Peyer's patch (tissue), 4 donors: Measurements from ENCODE around the gene GPR78. TPM values are rescaled to one million over a fixed set of nuclear protein-coding genes. Genes with fewer than 3 reads are reported as not detected.

Experiments
- DNase-seq, 3 donors: peaks; one replicate each; pipeline ENCODE4 v3.0.0-alpha.2; 2017 to 2019
- H3K27ac ChIP-seq, 4 donors: fragments of 200-600 bp; sonication (generic); one replicate each; pipeline ENCODE4 v1.5.1; 2016 to 2019
- H3K27me3 ChIP-seq, 2 donors: fragments of 200-600 bp; sonication (generic); one replicate each; pipeline ENCODE4 v1.5.1; 2019
- H3K36me3 ChIP-seq, 3 donors: fragments of 200-600 bp; sonication (generic); one replicate each; pipeline ENCODE4 v1.5.1; 2016 to 2019
- H3K4me1 ChIP-seq, 4 donors: fragments of 200-600 bp; sonication (generic); one replicate each; pipeline ENCODE4 v1.5.1; 2016 to 2019
- H3K4me3 ChIP-seq, 4 donors: fragments of 200-600 bp; sonication (generic); 1 replicate in 3 of 4; 2 replicates in 1 of 4; pipeline ENCODE4 v1.5.1; 2016 to 2019; ENCODE audit warnings: mild to moderate bottlenecking in 1 of 4
- H3K9me3 ChIP-seq, 4 donors: fragments of 200-600 bp; sonication (generic); one replicate each; pipeline ENCODE4 v1.5.1; 2016 to 2019; ENCODE audit warnings: mild to moderate bottlenecking in 1 of 4
- CTCF ChIP-seq, 6 experiments: fragments of 450-650 bp in 4 of 6; fragments of 200-600 bp in 2 of 6; sonication (generic) in 1 of 6; IDR thresholded peaks; one replicate each; pipeline ENCODE4 v1.5.1; 2017 to 2019; ENCODE audit warnings: antibody characterized with exemption in 6 of 6, mild to moderate bottlenecking in 3 of 6, moderate library complexity in 1 of 6
- POLR2A ChIP-seq, 2 donors: fragments of 450-650 bp; IDR thresholded peaks; one replicate each; pipeline ENCODE4 v1.5.1; 2017; ENCODE audit warnings: antibody characterized with exemption in 2 of 2, mild to moderate bottlenecking in 2 of 2, moderate library complexity in 2 of 2
- total RNA-seq, 4 donors: library from RNA; depleted of rRNA; stranded (reverse); fragments of >200 nt; gene quantifications; one replicate each; pipeline ENCODE4 v1.1.0, GENCODE V29; 2016

Gene GPR78
- total RNA-seq, 4 donors from 2014 or later, result not detected

- no peak overlapping the region for H3K4me3 ChIP-seq
- TF ChIP-seq CTCF (IDR thresholded peaks at IDR 0.05) (no peak), POLR2A (IDR thresholded peaks at IDR 0.05) (no peak)
These were observed 21.2 kb upstream of the GPR78 start for GRCh38 chr4:8559011-8559410.

GRCh38 chr4:8559524-8560264 lies 20.5 kb upstream of the GPR78 start:
- Histone ChIP-seq H3K4me1 (no peaks in the 10 kb centered on the region), H3K36me3 (no peaks in the 10 kb centered on the region), H3K27me3 (no peaks in the 10 kb centered on the region), H3K4me3 (no peak overlapping the region), H3K9me3 (no peaks in the 10 kb centered on the region), H3K27ac (no peak overlapping the region)
- TF ChIP-seq CTCF (IDR thresholded peaks at IDR 0.05) (no peak), POLR2A (IDR thresholded peaks at IDR 0.05) (no peak)
- peak in 1 of 3 donors; percentile 28 for DNase-seq

More at GRCh38 chr4:8559011-8559410, 21.2 kb upstream of the GPR78 start:
- H3K27me3 ChIP-seq, result no peaks in the 10 kb centered on the region
- H3K27ac ChIP-seq, result no peak overlapping the region
- no peaks in the 10 kb centered on the region for H3K36me3 ChIP-seq
- no peaks in the 10 kb centered on the region for H3K9me3 ChIP-seq
- H3K4me1 ChIP-seq, result no peaks in the 10 kb centered on the region
- DNase-seq, result no peak

DNA sequence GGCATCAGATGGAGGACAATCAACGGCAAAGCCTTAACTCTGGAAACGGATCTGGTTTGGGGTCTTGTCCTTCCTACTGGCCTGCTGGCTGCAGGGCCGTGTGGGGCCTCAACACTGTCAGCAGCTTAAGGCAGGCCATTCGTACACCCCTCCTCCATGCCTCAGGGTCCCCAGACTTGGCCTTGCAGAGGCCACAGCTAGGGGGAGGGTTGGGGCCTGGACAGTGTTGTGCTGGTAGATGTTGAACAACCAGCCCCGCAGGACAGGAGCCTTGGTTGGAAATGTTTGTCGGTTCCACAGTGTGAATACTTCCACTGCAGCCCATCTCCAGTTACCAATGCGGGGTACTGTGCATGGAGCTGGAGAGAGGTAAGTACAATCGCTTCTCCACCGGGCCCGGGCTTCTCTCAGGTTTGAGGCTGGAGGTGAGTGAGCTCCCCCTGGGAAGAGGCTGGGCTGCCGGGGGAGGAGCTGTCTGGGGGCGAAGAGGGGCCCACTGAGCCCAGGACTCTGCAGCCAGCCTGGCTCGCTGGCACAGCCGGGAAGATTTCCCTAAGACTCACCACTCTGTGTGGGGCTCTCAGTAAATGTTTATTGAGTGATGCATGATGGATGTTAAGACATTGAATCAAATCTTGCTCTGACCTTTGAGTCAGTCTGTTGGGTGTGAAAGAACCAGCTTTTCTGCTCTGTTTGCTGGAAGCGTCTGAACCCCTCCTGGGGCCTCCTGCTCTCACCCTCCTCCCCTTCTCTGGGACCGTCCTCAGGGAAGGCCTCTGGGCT lies 19.7 kb upstream of the GPR78 start:
- Histone ChIP-seq H3K9me3 (no peaks in the 10 kb centered on the region), H3K4me3 (no peak overlapping the region), H3K36me3 (no peaks in the 10 kb centered on the region), H3K27ac (no peak overlapping the region), H3K4me1 (no peaks in the 10 kb centered on the region), H3K27me3 (no peaks in the 10 kb centered on the region)
- peak in 1 of 3 donors; percentile 25 for DNase-seq
- no peak for TF ChIP-seq CTCF (IDR thresholded peaks at IDR 0.05)
- no peak for TF ChIP-seq POLR2A (IDR thresholded peaks at IDR 0.05)

- no peaks in the 10 kb centered on the region for H3K36me3 ChIP-seq
- TF ChIP-seq CTCF (IDR thresholded peaks at IDR 0.05), result no peak
- no peak for TF ChIP-seq POLR2A (IDR thresholded peaks at IDR 0.05)
- H3K9me3 ChIP-seq, result no peaks in the 10 kb centered on the region
- H3K4me1 ChIP-seq, result no peaks in the 10 kb centered on the region
- no peak overlapping the region for H3K4me3 ChIP-seq
- no peak overlapping the region for H3K27ac ChIP-seq
- no peaks in the 10 kb centered on the region for H3K27me3 ChIP-seq
- DNase-seq, result no peak
These were observed 15.6 kb upstream of the GPR78 start for GRCh38 chr4:8564595-8564994.

DNA sequence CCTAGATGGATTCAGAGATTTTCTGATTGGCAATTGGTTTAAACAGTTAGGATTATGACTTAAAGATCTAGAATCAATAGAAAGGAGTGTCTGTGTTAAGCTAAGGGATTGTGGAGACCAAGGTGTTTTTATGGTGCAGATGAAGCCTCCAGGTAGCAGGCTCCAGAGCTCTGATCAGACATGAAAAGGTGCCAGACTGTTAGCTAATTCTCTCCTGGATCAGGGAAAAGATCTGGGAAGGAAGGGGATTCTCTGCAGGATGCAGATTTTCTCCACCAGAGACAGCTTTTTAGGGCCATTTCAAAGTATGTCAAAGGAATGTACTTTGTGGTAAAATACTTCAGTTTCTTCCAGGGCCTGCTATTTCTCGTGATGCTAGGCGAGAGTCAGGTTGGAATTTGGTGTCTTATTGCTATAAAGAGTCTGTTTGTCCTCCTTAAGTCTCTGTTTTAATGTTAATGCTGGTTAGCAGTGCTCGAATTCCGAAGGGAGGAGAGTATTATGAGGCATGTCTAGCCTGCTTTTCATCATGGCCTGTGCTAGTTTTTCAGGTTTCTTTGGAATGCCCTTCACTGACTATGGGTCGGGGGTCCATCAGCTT lies 12.0 kb upstream of the GPR78 start:
- no peak overlapping the region for H3K27ac ChIP-seq
- no peaks in the 10 kb centered on the region for H3K9me3 ChIP-seq
- no peaks in the 10 kb centered on the region for H3K4me1 ChIP-seq
- H3K4me3 ChIP-seq, result no peak overlapping the region
- no peaks in the 10 kb centered on the region for H3K36me3 ChIP-seq
- TF ChIP-seq POLR2A (IDR thresholded peaks at IDR 0.05) (no peak), CTCF (IDR thresholded peaks at IDR 0.05) (no peak)
- no peaks in the 10 kb centered on the region for H3K27me3 ChIP-seq
- DNase-seq, result no peak
